ENCODE measurements around the gene TANGO2.

Gene TANGO2

DNA sequence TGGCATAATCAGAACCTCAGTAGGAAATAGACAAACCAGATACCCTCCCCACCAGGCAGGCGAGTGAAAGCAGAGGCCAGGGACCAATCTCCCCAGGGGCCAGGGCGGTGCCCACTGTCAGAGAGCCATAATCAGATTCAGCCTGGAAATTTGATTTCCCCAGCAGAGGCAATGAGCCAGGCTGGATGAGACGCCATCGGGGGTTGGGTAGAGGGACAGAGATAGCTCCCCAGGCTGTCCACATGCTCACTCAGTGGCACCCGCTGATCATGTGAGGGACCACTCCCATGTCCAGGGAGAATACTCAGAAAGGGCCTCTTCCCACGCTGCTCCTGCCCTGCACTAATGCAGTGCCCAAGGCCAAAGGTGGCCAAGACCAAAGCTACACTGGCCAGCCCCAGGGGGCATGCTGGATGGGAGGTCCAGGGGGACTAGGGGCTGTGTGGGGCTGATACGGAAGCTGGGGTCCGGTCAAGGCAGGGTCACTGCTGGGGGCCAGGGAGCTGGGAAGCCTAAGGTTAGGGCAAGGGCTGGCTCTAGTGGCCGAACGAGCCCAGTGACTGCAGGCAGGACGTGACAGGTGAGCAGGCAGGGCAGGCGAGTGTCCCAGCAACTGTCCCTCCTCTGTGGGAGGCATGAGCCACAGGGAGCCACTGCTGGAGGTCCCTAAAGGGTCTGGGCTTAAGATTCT lies 24.1 kb upstream of the TANGO2 start:
- no peak for DNase-seq

DNA sequence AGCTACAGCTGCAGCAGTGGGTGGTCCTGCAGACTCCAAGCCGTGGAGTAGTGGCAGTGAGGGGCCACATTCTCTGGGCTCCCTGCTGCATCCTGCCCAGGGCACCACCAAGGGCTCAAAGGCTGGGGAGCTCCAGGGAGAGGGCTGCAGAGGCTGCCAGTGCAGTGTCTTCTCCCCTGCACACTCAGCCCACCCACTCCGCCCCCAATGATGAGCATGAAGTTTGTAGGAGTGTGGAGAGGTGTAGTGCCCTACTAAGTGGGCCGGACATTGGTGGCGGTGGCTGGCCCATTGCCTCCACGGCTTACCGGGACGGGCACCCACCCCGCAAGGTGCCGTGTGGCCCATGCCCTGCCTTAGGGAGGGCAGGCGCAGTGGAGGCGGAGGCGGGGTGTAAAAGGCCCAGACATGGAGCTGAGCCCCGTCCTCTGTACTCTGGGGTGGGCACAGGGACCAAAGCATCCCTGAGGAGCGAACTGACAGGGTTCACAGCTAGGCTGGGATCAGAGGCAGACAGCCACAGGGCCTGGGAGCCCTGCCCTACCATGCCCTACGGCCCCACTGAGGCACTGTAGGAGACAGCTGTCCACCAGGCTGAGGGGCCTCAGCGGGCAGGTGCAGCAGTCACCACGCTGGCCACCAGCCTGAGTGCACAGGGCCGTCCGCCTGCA lies 23.2 kb upstream of the TANGO2 start:
- no peak for DNase-seq

DNA sequence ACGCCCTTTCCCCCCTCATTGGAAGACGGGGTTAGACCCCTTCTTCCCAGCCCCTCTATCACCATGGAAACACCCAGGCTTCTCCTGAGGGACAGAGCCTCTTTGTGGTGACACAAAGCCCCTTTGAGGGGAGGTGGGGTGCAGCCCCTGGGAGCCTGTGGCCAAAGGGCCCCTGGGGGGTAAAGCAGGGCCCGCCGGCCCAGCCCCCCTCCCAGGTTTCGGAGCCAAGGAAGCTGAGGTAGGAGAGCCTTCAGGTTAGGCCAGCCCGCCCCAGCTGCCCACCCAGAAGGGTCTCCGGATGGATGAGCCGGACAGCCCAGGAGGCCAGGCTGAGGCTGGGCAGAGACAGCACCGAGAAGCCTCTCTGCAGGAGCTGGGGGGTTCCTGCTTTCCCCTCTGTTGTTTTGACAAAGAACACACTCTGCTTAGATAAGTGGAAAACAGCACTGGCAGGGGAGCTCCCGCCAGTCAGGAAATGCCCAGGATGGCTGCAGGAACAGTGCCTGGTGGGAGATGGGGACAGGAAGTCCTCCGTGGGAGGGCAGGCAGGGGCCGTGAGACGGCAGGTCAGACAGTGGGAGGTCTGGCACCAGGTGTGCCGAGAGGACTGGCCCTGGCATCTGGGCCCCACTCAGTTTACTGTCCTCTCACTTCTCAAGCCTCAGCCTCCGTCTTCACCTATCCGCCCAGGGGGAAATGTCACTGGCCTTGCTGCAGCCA lies 22.5 kb upstream of the TANGO2 start:
- no peak for DNase-seq

DNA sequence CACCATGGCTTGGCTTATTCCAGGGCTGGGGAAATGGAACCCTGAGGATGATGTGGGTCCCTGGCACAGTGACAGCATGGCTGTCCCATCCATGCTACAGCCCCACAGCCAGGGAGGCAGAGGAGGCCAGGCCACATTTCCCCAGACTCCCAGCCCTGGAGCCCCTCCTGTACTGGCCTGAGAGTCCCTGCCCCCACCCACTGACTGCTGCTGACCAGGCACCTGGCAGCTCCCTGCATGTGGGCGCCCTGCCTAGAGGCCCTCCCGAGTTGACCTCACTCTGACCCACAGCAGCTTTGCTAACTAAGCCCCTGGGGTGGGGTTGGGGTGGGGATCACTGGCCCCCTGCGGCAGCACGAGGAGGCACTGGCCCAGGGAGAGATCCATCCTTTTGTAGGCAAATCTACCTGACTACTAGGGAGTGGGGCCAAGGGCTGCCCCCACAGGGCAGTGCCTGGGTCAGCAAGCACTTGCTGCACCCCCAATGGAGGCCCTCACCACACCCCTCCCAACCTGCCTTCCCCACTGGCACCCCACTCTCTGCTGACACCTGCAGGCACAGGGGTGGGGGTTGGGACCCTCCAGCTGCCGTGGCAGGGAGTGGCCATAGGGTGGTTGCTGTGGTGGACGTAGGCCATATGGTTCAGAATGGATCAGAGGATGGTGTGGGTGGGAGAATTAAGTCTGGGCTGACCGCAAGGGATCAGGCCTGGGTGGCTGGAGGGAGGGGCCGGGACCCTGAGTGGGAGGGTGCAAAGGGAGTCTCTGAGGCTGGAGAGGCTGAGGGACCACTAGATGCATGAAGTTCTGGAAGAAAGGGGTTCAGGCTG lies 21.7 kb upstream of the TANGO2 start:
- no peak for DNase-seq

DNA sequence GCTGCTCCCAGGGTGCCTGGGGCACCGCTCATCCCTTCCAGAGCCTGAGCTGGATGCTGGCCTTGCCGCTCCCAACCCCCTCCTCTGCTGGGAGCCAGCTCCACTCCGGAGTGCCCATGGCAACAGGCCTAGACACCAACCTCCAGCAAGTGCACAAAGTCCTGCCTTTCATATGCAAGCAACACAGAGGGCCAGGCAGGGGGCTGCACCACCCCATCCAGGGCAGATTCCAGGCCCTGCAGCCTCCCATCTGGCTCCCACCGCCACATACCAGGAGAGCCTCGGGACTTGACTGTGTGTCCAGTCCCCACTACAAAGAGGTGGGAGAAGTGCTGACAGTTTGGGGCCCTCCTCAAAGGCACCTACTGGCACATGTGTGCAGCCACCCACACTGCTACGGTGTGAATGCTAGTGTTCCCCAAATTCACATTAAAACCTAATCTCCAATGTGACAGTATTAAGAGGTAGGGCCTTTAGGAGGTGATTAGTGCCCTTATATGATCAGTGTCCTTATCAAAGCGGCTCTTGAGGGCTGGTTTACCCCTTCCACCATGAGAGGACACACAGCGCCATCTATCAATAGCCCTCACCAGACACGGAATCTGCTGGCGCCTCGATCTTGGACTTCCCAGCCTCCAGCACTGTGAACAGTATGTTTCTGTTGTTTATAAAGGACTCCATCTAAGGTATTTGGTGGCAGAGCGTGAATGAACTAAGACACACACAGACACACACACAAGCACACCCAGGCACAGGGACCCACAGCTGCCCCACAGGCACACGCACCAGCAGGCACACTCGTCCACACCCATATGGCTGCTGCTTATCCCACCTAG lies 20.4 kb upstream of the TANGO2 start:
- DNase-seq, result no peak

DNA sequence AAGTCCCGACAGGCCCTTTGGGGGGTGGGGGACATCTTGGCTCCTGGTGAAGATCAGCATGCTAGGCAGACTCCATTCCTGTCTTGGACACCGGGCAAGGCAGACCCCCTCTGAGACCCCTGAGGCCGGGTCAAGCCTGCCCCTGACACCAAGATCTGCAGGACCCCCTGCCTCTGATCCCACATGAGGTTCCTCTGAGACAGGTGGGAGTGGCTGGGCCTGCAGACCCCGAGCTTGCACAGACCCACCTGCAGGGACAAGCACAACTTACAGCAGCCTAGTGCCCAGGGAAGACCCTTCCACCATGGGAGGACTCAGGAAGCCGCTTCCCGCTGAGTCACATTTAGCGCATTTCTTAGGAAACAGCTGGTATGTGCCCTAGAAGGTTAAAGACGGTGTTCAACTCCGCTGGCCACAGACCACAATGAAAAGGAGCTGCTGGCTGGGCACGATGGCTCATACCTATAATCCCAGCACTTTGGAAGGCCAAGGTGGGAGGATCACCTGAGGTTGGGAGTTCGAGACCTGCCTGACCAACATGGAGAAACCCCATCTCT lies 19.8 kb upstream of the TANGO2 start:
- DNase-seq, result no peak

DNA sequence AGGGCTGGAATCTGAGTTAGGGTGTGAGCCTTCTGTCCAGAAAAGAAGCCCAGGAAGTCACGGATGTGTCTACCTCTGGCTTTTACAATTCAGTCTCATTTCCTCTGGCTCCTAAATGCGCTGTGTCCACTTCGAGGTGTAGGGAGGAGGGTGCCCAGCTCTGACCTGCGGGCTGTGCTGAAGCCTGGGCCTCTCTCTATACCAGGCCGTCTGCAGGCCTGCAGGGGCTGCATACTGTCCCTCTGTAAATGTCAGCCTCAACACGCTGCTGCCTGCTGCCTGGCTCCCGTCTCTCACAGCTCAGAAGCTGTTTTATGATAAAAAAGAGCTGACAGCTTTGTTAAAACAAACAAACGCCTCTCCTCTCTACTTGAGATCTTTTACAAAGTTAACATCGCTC lies 18.8 kb upstream of the TANGO2 start:
- DNase-seq, result no peak

DNA sequence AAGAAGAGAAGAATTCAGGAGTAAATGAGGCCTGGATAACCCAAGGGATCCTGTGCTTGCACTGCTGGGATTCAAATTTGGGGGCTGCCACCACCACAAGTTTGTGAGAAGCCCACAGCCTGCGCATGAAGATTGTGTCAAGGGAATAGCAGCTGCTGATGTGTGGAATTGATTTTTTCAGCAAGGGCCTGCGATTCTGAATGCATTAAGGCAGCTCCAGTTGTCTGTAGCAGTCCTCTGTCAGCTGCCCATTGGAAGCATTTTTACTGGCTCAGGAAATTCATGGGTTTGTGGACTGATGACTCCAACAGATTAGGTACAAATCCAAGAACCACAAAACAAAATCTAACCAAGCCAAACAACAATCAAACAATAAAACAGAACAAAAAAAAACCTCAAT lies 18.3 kb upstream of the TANGO2 start:
- no peak for DNase-seq

DNA sequence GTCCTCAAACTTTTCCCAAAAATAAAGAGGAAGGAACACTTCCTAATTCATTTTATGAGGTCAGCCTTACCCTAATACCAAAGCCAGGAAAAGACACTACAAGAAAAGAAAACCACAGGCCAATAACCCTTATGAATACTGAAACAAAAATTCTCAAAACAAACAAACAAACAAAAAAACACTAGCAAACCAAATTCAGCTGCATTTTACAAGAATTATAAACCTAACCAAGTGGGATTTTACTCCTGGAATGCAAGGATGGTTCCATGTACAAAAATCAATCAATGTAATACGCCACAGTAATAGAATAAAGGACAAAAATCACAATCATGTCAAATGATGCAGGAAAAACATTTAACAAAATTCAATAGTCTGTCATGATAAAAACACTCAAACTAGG lies 17.6 kb upstream of the TANGO2 start:
- DNase-seq, result no peak

DNA sequence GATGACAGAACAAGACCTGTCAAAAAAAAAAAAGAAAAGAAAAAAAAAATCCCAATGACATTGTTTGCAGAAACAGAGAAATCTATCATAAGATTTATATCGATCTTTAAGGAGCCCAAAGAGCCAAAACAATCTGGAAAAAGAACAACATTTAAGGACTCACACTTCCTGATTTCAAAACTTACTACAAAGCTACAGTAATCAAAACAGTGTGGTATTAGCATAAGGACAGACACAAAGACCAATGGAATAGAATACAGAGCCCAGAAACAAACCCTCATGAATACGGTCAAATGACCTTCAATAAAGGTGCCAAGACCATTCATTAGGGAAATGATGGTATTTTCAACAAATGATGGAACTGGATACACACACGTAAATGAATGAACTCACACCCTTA lies 16.4 kb upstream of the TANGO2 start:
- no peak for DNase-seq

DNA sequence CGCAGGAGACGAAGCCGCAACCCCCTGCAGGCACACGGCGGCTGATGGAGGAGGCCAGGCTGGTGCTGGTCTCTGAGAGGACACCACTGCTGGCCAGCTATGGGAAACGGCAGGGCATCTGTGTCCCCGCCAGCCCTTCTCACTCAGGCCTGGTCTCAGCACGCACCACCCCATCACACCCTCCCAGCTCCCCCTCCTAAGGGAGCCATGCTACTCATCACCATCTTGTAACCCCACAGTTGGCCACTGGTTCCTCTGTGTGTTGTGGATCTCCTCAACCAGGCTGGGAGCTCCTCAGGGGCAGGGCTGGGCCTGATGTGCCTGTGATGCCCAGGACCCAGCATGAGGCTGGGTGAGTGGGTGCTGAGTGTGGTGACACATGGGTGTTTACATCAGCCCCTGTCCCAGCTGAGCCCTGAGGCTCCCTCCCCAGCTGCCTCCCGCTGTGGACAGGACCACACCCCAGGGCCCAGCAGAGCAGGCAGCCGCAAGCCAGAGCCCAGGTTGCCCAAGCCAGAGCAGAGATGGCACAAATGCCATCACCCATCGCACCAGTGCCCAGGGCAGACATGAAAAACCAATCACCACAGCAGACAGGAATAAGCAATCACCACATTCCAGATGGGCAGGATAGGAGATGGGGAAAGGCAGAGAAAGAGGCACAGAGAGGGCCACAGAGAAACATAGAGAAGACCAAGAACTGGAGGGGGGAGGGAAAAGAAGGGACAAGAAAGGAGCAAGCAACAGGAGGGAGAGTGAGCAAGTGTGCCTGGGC lies 12.5 kb upstream of the TANGO2 start:
- no peak for DNase-seq

DNA sequence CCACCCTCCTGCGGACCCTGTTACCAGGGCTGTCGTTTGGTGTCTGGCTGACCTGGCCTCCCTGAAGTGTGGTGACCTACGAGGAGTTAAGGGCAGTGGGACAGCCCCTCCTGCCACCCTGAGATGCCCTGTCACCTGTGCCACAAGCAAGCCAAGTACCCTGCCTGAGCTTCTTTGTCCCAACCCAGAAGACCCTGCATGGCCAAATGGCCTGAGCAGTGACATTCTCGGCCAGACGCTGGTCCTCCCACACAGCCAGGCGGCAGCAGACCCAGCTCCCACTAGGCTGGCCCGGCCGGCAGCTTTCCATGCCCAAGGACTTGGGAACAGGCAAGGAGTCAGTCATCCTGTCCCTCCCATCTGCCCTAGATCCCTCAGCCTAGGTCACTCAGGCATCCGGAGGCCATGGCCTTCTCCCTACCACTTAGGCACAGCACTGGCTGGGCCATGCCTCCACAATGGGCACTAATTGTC lies 11.9 kb upstream of the TANGO2 start:
- no peak for DNase-seq

DNA sequence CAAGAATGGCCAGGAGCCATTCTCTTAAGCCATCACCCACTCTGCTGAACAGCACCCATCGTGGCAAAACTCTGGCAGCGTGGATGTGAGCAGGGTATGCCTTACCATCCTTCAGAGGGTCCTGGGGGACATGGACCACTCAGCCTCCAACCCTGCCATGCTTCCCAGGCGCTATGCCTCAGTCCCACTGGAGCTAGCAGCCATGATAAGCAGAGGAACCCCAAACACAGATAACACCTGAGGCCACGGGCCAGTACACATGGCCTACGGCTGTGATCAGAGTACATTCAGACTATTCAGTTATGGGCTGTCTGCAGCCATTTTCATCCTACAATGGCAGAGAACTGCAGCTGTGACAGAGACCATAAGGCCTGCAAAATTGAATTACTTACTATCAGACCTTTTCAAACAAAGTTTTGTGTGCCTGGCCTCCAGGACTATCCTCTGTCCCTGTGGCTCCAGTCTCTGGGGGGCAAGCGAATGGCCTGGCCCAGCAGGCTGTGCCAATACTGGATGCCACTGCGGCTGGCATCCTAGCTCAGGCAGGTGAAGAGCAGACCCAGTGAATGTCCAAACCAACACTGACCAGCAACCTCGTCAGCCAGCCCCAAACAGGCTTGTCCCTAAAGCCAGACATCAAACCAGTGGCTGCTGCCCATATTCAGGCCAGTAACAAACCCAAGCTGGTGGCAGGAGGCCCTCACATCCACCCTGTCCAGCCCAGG lies 11.2 kb upstream of the TANGO2 start:
- no peak for DNase-seq

DNA sequence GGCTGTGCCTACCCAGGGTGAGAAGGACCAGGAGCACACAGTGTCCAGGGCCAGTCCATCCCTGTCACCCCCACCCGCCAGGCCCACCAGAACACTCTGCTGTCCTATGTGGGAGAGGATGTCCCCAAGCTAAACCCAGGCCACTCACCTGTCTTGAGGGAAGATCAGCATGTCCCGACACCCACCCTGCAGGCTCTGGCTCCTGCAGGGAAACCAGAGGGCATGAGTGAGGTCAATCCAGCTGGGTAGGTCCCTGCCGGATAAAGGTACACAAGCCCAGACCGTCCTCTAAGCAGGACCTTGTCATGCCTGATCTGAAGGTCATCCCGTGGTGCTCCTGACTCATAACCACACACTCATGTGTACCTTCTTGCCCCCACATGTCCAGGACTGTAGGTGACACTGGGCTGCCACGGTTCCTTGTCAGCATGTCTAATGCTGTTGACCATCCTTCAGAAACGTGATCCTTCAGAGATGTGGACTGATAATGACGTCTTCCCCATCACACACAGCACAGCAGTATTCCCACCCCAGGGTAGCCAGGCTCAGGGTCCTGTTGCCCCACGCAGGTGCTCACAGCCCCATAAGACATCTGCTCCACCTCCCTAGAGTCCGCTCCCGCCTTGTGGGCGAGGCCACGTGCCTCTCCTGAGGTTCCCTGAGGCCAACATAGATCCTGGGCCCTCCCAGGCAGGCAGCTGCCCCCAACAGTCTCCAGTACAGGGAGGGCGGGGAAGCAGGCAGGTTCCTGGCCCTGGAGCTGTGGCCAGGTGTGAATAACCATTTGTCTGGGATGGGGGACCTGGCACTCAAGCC lies 10.4 kb upstream of the TANGO2 start:
- DNase-seq, result no peak

DNA sequence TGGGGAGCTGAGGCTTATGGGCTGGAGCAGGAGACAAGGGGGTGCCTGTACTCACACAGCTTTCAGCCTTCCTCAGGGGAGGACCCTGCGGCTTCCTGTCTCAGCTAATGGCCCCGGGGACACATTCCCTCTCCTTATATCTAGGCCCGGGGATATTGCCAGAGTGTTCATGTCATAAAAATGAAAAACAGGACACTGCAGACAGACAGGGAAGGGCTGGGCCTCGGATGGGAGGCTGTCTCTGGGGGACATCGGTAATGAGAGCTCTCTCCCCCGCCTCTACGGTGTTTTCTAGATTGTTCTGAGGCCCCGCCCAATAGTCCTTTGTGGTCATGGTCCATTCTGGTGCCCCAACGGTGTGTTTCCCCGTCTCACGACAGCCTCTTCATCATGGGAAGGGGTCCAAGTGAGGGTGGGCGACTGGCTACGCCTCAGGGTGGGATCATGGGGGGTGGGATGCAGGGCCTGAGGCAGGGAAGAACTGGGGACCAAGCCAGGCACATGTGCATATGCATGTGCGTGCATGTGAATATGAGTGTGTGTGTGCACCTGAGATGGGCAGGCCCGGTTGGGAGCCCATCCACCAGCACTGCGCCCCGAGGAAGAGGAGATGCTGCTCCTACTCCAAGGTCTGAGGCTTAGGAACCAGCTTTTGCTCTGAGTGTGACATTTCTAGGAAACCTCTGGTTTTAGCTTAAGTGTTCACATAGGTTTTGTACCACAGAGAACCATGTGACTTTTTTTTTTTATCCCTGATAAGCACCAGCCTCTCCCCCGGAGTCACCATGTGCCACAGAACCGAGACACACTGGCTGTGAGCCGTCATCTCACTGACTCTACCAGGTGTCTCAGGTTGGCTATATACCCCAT lies 9.6 kb upstream of the TANGO2 start:
- no peak for DNase-seq

DNA sequence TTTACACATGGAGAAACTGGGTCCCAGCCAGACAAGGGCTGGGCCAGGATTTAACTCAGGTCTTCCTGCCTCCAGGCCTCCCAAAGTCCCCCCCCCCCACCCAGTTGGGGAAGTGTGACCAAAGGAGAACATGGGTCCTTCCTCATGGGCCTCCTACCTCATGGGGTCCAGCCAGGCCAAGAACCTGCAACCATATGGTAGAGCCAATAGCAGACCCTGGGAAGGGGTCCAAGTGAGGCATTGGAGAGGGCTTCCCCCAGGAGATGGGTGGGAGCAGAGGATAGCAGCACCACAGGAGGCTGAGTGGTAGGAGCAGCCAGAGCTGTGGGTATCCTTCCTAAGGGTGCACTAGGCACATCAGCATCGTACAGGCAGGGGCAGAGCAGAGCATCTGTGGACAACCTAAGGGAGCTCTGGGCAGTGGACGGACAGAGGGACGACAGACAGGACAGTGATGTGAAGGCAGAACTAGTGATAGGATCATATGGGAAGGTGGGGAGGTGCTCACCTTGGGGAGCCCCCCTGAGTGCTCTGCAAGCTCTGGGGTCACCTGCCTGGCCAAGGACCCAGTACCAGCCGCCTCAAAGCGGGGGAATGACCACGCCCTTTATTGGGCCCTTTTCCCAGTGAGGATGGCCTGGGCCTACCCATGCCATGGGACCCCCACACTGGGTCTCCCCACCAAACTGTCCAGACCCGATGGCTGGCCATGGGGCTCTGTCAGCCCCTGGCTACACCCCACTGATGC lies 8.7 kb upstream of the TANGO2 start:
- no peak for DNase-seq

DNA sequence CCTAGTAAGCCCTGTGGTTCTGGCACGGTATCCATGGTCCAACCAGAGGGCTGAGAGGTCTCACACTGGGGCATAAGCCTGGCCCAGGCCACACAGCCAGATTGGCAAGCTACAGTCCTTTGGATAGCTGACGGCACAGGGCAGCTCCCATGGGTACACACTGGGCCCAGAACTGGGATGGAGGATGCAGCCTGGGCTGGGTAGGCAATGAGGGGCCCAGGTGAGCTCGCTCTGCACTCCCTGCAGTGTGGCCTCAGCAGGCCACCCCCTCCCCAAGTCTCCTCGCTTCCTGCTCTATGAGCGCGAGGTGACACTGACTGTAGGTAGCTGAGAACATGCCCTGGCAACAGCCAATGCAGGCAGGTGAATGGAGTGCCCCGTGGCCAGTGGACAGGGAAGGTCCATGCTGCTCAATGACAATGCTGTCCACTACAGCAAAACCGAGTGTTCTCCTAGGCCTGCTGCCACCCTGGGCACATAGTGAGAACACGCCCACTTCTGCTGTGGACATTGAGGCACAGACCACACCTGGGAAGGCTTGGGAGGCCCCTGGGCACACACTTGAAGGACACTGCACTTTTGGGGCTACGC lies 8.1 kb upstream of the TANGO2 start:
- no peak for DNase-seq

All from cortex of kidney (tissue), 1 donor.